ENCODE measurements around the gene P2RX4. TPM values are rescaled to one million over a fixed set of nuclear protein-coding genes. Genes with fewer than 3 reads are reported as not detected.

Gene P2RX4
- total RNA-seq, 1 experiment from 2014 or later, result 8.1 TPM

- no CpG with 5 or more reads among the region's 6 CpGs for WGBS (ENCODE audit: extremely low coverage, insufficient read length, low lambda C conversion rate)
- H3K9me3 Mint-ChIP-seq, result no peaks in the 10 kb centered on the region
These were observed 67.4 kb downstream of the P2RX4 start for GRCh38 chr12:121277374-121277759.

More at GRCh38 chr12:121277374-121277759, 67.4 kb downstream of the P2RX4 start:
- H4K8ac ChIP-seq (replicated peaks; ENCODE audit: insufficient read length, low read depth, low read length), result no peak overlapping the region
- H3K56ac ChIP-seq (ENCODE audit: insufficient read length, low read depth, low read length), result no peak overlapping the region
- H2BK20ac ChIP-seq (ENCODE audit: low read depth, low read length, poor library complexity, severe bottlenecking), result no peak overlapping the region
- no peak overlapping the region for H2AK5ac ChIP-seq (ENCODE audit: insufficient read length, low read length)
- H2AFZ ChIP-seq (ENCODE audit: low read length), result no peak overlapping the region
- H3K9ac ChIP-seq (ENCODE audit: extremely low read depth, insufficient read length, low read length), result no peak overlapping the region
- H4K91ac ChIP-seq (ENCODE audit: insufficient read length, low read depth, low read length), result no peak overlapping the region
- H3K27me3 ChIP-seq (ENCODE audit: insufficient read depth, low read length), result no peaks in the 10 kb centered on the region
- no peaks in the 10 kb centered on the region for H3K23me2 ChIP-seq (ENCODE audit: insufficient read length, low read depth, low read length, poor library complexity, severe bottlenecking)
- no peak overlapping the region for H3K14ac ChIP-seq (ENCODE audit: insufficient read depth, low read length)
- Mint-ChIP-seq H3K4me1 (peaks cover 25 to 32% of the 10 kb centered on the region in 2 experiments), H3K27me3 (ENCODE audit: low read depth) (no peaks in the 10 kb centered on the region), H3K36me3 (ENCODE audit: insufficient read depth in 1 of 3, low read depth in 3 of 3) (peaks cover 7 to 27% (median 21%) of the 10 kb centered on the region in 3 experiments; a peak in 6 of 7 replicates), H3K27ac (no peak overlapping the region), H3K4me3 (no peak overlapping the region)
- H3K18ac ChIP-seq (ENCODE audit: insufficient read length, low read depth, low read length), result no peak overlapping the region
- no peak overlapping the region for H2BK5ac ChIP-seq (ENCODE audit: insufficient read length, low read length)
- no peak overlapping the region for H2BK15ac ChIP-seq (ENCODE audit: low read depth, low read length)
- no peak overlapping the region for H3K4me2 ChIP-seq (ENCODE audit: insufficient read depth, insufficient read length, low read length)
- no peak for DNase-seq
- H3K23ac ChIP-seq (ENCODE audit: insufficient read length, low read depth, low read length), result no peak overlapping the region
- H4K5ac ChIP-seq (ENCODE audit: insufficient read length, low read depth, low read length), result no peak overlapping the region
- H3K9me3 ChIP-seq (ENCODE audit: control insufficient read depth, low read depth, low read length), result no peaks in the 10 kb centered on the region
- H2BK12ac ChIP-seq (ENCODE audit: insufficient read length, low read depth, low read length), result no peak overlapping the region
- H3K79me1 ChIP-seq (ENCODE audit: insufficient read depth, low read depth, low read length, poor library complexity, severe bottlenecking), result no peaks in the 10 kb centered on the region
- no peaks in the 10 kb centered on the region for H3K79me2 ChIP-seq (ENCODE audit: insufficient read depth, low read length)
- H2BK120ac ChIP-seq (ENCODE audit: low read depth, low read length, poor library complexity, severe bottlenecking), result no peak overlapping the region
- TF ChIP-seq CTCF (conservative IDR thresholded peaks at IDR 0.05), result no peak
- H4K20me1 ChIP-seq (ENCODE audit: control insufficient read depth, insufficient read depth, insufficient read length), result no peaks in the 10 kb centered on the region
- no peaks in the 10 kb centered on the region; the same call in 1 of the 2 replicates for H3K4me1 ChIP-seq (ENCODE audit: insufficient read depth, low read length)
- H3K27ac ChIP-seq (ENCODE audit: insufficient read length, low read depth, low read length), result no peak overlapping the region
- H3T11ph ChIP-seq (ENCODE audit: low read length), result no peak overlapping the region
- no peak overlapping the region for H3K4ac ChIP-seq (ENCODE audit: low read depth, low read length)

All from H9 (cell line).